PFSK-1 (cell line): ENCODE results near the gene GHR.

Source experiments
- FOXP2 ChIP-seq: optimal IDR thresholded peaks from 2 replicates; pipeline ENCODE3; 2011; ENCODE audit warnings: borderline replicate concordance, control low read depth, inconsistent platforms; ENCODE audit not compliant: insufficient read depth; ENCODE audit errors: extremely low read length, extremely low read depth
- POLR2AphosphoS5 ChIP-seq: IDR thresholded peaks from 2 replicates; pipeline ENCODE4 v1.6.1; 2012; ENCODE audit warnings: low read depth, mild to moderate bottlenecking, control low read depth, low read length, moderate library complexity
- REST ChIP-seq, 2 experiments: IDR thresholded peaks; 2 replicates each; pipeline versions ENCODE4 v1.6.1 to v1.8.0; 2011 to 2012; ENCODE audit warnings: low read depth in 2 of 2, low read length in 2 of 2, control low read depth in 1 of 2, inconsistent platforms in 1 of 2, mild to moderate bottlenecking in 1 of 2, moderate library complexity in 1 of 2; ENCODE audit not compliant: insufficient read depth in 1 of 2
- SIN3A ChIP-seq: IDR thresholded peaks from 2 replicates; pipeline ENCODE4 v1.6.1; 2012; ENCODE audit warnings: mild to moderate bottlenecking, low read length, moderate library complexity, borderline replicate concordance; ENCODE audit not compliant: insufficient read depth
- TAF1 ChIP-seq: IDR thresholded peaks from 2 replicates; pipeline ENCODE4 v1.6.1; 2012; ENCODE audit warnings: low read length, control low read depth, borderline replicate concordance; ENCODE audit not compliant: insufficient read depth

- TF ChIP-seq POLR2AphosphoS5 (no peak), REST (IDR thresholded peaks at IDR 0.05; ENCODE audit: insufficient read depth in 1 of 2, low read depth in 2 of 2, low read length in 2 of 2) (no peak), SIN3A (no peak), TAF1 (no peak), FOXP2 (no peak)
These were observed 35.7 kb upstream of the GHR start for GRCh38 chr5:42387563-42387962.
